Bone marrow (tissue), 2 donors: ENCODE results near the gene MEIS2.

Experiments
- DNase-seq, 2 donors: peaks; one replicate each; lab custom pipeline; 2025; lab: John Stamatoyannopoulos, UW

MEIS2 gene

DNA sequence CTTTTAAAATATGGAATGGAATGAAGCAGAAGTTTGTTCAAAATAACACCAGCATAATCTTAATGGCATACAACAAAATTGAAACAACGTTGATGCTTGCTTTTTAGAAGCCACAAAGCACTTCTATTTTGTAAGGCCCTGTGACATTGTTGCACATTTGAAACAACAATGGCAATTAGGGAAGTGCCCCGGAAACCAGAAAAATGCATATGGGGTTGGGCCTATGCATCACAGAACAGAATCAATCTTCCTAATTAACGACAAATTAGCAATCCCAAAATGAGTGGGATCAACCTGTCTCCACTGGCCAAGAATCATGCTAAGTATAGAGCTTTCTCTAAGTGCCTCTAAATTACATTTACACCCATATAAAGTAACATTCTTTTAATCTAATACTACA is 168.9 kb downstream of the MEIS2 start:
- no peak for DNase-seq

- DNase-seq, result no peak
These were observed 173.9 kb downstream of the MEIS2 start for GRCh38 chr15:36926427-36926825.

- DNase-seq, result no peak
These were observed 174.5 kb downstream of the MEIS2 start for GRCh38 chr15:36925653-36926426.

GRCh38 chr15:36925049-36925448 is 175.3 kb downstream of the MEIS2 start:
- no peak for DNase-seq

DNA sequence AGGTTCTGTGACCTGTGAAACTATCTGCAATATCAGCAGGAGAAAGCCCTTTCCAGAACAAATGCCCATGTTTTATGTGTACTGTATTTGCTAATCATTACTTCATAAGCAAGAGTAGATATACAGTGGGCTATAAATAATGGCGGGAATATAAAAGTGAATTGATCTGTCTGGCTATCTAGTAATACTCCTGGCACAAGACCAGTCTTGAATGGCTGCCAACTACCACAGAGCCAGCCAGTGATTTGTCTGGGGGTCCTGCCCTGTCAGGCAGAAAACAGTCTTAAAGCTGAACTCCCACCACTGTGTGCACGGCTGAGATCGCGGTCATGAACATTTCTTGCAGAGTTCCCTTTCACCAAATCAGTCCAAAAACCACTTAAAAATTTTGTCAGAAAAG is 176.3 kb downstream of the MEIS2 start:
- DNase-seq, result no peak

GRCh38 chr15:36921484-36922091 is 178.8 kb downstream of the MEIS2 start:
- DNase-seq, result no peak

DNA sequence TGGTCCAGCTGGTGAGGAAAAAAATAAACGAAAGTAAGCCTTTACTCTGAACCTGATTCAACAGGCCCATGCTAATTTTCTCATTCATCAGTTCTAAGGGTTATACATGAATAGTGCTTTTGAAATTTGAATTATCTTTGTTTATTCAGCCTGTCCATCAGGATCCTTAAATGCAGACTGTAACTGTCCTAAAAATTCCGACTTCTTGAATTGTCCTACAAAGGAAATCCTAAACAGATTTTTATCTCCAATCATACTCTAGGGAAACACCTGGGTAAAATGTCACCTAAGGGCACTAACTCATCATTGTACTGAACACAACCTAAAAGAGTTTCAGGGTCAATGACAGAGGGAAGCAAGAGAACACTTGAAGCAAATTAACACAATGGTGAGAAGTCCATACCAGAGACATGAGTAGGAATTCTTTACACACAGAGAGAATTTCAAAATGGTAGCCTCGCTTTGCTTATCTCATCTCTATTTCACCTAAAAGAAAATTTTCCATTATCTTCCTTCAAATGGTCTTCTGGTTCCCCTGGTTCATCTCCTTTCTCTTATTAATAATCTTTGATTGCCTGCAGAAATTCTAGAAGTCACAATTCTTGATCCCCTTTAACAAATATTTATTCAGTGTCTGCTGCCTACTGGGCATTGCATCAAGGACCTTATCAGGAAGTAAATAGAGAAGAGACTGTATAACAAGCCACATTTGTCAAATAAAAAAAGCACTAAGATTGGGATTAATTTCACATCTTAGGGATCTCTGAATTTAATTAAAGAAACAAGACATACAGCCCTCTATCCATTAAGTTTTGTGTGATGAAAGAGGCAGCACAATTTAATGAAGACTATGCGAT is 182.7 kb downstream of the MEIS2 start:
- DNase-seq, result no peak

- no peak for DNase-seq
These were observed 185.2 kb downstream of the MEIS2 start for GRCh38 chr15:36914960-36915808.

DNA sequence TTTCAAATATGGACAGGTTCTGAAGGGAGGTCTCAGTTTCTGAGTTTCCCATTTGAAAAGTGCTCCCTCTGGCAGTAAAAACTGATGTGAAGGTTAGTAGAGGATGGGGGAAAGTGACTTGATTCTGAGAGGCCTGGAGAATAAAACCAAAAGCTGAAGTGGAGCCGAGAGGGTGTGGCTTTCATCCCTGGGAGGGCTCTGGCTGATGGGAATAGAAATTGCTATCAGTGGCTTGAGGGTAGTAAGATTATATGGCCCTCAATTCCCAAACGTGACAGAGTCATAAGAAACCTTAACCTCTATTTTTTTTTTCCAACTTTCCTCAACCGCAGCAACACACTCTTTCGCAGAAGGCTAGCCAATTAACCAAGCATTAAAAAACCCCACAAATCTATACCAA is 185.9 kb downstream of the MEIS2 start:
- no peak for DNase-seq

GRCh38 chr15:36912311-36912712 is 188.0 kb downstream of the MEIS2 start:
- DNase-seq, result no peak

DNA sequence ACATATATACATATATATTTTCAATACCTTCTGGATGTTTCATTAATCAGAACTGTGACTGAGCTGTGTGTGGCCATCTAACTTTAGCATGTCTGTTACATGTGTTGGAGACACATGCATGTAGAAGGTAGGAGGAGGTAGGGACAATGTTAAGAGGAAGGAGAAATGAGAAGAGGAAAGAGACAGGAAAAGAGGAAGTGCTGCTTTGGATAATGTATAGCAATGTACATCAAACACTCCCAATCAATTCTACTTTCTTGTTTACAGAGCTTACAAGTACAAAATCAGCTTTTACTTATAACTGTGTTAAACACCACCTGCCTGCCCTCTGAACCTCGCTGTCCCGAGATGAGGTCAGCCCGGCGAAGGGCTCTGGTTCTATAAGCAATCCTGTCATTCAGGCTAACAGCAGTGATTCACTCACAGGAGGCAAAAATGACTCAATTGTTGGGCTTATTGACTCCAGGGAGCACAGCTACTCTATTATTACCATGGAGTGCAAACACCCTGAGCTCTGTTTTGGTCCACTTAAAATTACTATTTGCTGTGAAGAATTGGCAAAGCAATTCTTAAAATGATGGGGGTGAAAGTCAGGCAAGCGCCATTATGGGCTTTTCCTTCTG is 188.9 kb downstream of the MEIS2 start:
- DNase-seq, result no peak

DNA sequence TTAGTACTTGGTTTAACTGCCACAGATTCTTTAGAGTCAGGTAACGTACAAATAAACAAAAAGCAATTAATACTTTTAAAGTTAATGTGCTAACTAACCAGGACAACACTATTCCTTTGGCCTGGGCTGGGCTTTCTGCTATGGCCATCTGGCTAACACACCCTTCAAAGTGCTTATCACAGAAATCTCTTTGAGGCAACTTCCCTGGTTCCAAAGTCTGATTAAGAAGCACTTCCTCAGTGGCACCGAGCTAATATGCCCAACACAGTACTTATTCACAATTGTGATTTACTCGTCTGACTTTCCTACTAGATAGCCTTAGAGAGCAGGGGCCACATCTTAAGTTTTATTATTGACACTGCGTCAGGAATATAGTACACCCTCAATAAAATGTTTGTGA is 191.4 kb downstream of the MEIS2 start:
- DNase-seq, result no peak

- DNase-seq, result no peak
These were observed 193.1 kb downstream of the MEIS2 start for GRCh38 chr15:36907295-36907694.

DNA sequence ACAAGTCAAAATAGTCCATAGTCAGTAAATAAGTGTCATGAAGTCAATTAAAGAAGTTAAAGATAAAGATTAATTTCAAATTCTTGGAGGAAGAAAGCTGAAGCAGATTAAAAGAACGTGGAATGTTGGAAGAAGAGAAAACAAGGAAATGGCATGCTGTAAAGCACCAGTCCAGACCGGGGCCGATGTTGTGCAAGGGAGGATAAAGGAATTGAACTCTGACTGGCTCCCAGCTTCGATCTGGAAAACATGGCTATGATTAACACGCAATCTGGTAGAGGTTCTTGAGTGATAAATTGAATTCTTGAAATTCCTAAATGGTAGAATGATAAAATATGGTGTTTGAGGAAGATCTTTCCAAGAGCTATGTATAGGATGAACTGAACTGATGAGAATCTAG is 194.4 kb downstream of the MEIS2 start:
- DNase-seq, result no peak

GRCh38 chr15:36904715-36905114 is 195.6 kb downstream of the MEIS2 start:
- DNase-seq, result no peak

- DNase-seq, result no peak
These were observed 196.3 kb downstream of the MEIS2 start for GRCh38 chr15:36903922-36904556.

GRCh38 chr15:36903195-36903594 is 197.2 kb downstream of the MEIS2 start:
- DNase-seq, result no peak

DNA sequence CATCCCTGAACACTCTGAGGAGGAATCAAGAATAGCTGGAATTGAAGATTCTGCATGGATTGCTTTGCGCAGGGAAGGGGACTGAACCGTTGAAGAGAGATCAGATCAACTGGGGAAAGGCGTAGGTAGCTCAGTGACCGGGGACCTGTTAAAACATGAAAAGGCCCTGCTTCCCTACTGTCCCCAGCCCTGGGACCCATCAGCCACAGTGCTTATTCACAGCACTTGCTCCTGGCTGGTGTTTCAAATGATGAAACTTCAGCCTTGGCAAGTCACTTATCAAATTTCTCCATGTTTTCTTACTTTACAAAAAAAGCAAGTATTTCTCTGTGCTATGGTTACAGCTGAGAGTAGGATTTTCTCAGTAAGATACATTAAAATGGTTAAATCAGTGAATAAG is 199.3 kb downstream of the MEIS2 start:
- no peak for DNase-seq

GRCh38 chr15:36899696-36900095 is 200.7 kb downstream of the MEIS2 start:
- no peak for DNase-seq

DNA sequence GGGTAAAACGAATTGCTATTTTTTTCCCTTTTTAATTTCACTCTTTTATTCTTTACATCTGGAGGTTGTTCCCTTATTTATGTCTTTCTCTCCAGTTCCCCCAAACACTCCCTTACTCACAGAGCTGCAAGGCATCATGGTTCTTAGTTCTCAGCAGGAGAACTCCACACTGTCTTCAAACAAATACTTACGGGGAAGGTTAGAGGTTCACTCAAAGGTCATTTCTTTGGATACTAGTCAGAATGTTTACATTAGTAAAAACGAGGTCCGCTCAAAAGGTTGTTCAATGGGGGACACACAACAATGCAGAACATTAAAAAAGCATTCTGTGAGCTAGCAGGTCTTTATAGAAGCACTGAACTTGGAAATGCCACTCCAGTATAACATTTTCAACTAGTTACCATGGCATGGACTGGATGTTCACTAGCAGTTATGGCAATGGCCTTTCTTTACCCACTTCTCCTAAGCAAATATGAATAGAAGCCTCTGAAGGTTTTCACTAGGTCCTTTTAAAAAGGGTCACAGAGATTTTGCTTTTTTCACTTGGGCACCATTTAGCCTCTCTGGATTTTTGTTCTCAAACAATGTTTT is 201.7 kb downstream of the MEIS2 start:
- DNase-seq, result no peak

GRCh38 chr15:36897834-36898233 is 202.5 kb downstream of the MEIS2 start:
- no peak for DNase-seq
